Dermis blood vessel endothelial cell (primary cell): Measurements from ENCODE around the gene TRAF2. TPM values are rescaled to one million over a fixed set of nuclear protein-coding genes. Genes with fewer than 3 reads are reported as not detected.
A peak's percentile ranks its signal among the peaks of the same experiment; 100 is the strongest.

Experiments
- DNase-seq: peaks from one replicate; pipeline ENCODE4 v3.0.0; 2010
- total RNA-seq: library from RNA; depleted of rRNA; stranded (reverse); fragments of >200 nt; gene quantifications from 2 replicates; pipeline ENCODE4 v1.2.3, GENCODE V29; 2014

Gene TRAF2
- total RNA-seq, 1 donor from 2014 or later, result 20.6 TPM

- peak; percentile 86 for DNase-seq
Measured at GRCh38 chr9:136847826-136848392, 38.4 kb upstream of the TRAF2 start.

- no peak for DNase-seq
Measured at GRCh38 chr9:136848393-136849037, 37.8 kb upstream of the TRAF2 start.

- peak; percentile 100 for DNase-seq
Measured at GRCh38 chr9:136849038-136849959, 37.0 kb upstream of the TRAF2 start, which contains the start of gene PHPT1. PHPT1 (plus strand) TSS chr9:136849409; CDS start chr9:136849431, 22 bp downstream.

GRCh38 chr9:136849960-136850865 lies 36.1 kb upstream of the TRAF2 start:
- peak; percentile 13 for DNase-seq

- DNase-seq, result no peak
Measured at GRCh38 chr9:136850866-136851775, 35.2 kb upstream of the TRAF2 start.

GRCh38 chr9:136851941-136852663 lies 34.2 kb upstream of the TRAF2 start, which contains the start of gene MAMDC4:
MAMDC4 (plus strand) TSS chr9:136852346; CDS start chr9:136852417, 71 bp downstream.
- no peak for DNase-seq

- no peak for DNase-seq
Measured at GRCh38 chr9:136852664-136853595, 33.4 kb upstream of the TRAF2 start.

- no peak for DNase-seq
Measured at GRCh38 chr9:136853596-136854112, 32.7 kb upstream of the TRAF2 start.

- DNase-seq, result no peak
Measured at GRCh38 chr9:136854113-136854841, 32.0 kb upstream of the TRAF2 start.

- no peak for DNase-seq
Measured at GRCh38 chr9:136854842-136855460, 31.4 kb upstream of the TRAF2 start.

GRCh38 chr9:136855461-136856078 lies 30.7 kb upstream of the TRAF2 start:
- DNase-seq, result no peak

- no peak for DNase-seq
Measured at GRCh38 chr9:136856079-136856476, 30.2 kb upstream of the TRAF2 start.

- no peak for DNase-seq
Measured at GRCh38 chr9:136856541-136857141, 29.7 kb upstream of the TRAF2 start.

GRCh38 chr9:136857166-136857565 lies 29.1 kb upstream of the TRAF2 start:
- DNase-seq, result no peak

- no peak for DNase-seq
Measured at GRCh38 chr9:136857581-136858412, 28.5 kb upstream of the TRAF2 start.

GRCh38 chr9:136858452-136858843 lies 27.9 kb upstream of the TRAF2 start:
- no peak for DNase-seq
